HG03045 (cell line): ENCODE data around the gene XXYLT1.

Source experiments
- ATAC-seq: cut with Tn5 transposase; IDR thresholded peaks from one replicate; pipeline ENCODE4 v1.9.1; 2021; ENCODE audit warnings: mild to moderate bottlenecking, moderate library complexity; ENCODE audit not compliant: unreplicated experiment

Gene XXYLT1

GRCh38 chr3:195173657-195174056 lies 97.3 kb downstream of the XXYLT1 start:
- no peak for ATAC-seq

- no peak for ATAC-seq
Observed at GRCh38 chr3:195172896-195173295, 98.1 kb downstream of the XXYLT1 start.

GRCh38 chr3:195172039-195172684 lies 98.8 kb downstream of the XXYLT1 start:
- ATAC-seq, result no peak

- no peak for ATAC-seq
Observed at GRCh38 chr3:195171093-195171873, 99.7 kb downstream of the XXYLT1 start.

- no peak for ATAC-seq
Observed at GRCh38 chr3:195170496-195170895, 100.5 kb downstream of the XXYLT1 start.

- ATAC-seq, result no peak
Observed at GRCh38 chr3:195169011-195169649, 101.8 kb downstream of the XXYLT1 start.

GRCh38 chr3:195168009-195168762 lies 102.8 kb downstream of the XXYLT1 start:
- ATAC-seq, result no peak

- no peak for ATAC-seq
Observed at GRCh38 chr3:195165790-195166189, 105.2 kb downstream of the XXYLT1 start.

- ATAC-seq, result no peak
Observed at GRCh38 chr3:195165265-195165609, 105.7 kb downstream of the XXYLT1 start.

- ATAC-seq, result no peak
Observed at GRCh38 chr3:195164573-195165264, 106.2 kb downstream of the XXYLT1 start.

- ATAC-seq, result no peak
Observed at GRCh38 chr3:195163719-195164572, 107.0 kb downstream of the XXYLT1 start.

GRCh38 chr3:195162816-195163215 lies 108.1 kb downstream of the XXYLT1 start:
- no peak for ATAC-seq

GRCh38 chr3:195162033-195162669 lies 108.8 kb downstream of the XXYLT1 start:
- no peak for ATAC-seq

- no peak for ATAC-seq
Observed at GRCh38 chr3:195160908-195161434, 110.0 kb downstream of the XXYLT1 start.

GRCh38 chr3:195160257-195160898 lies 110.6 kb downstream of the XXYLT1 start:
- ATAC-seq, result no peak

GRCh38 chr3:195159814-195160165 lies 111.2 kb downstream of the XXYLT1 start:
- no peak for ATAC-seq

GRCh38 chr3:195159117-195159813 lies 111.7 kb downstream of the XXYLT1 start:
- no peak for ATAC-seq

GRCh38 chr3:195156286-195156890 lies 114.6 kb downstream of the XXYLT1 start:
- no peak for ATAC-seq
